ENCODE measurements around the gene CACNA1I. TPM values are rescaled to one million over a fixed set of nuclear protein-coding genes. Genes with fewer than 3 reads are reported as not detected.

Gene CACNA1I
- total RNA-seq, 1 donor from 2014 or later, result 0.11 TPM

GRCh38 chr22:39618996-39619530, 48.5 kb downstream of the CACNA1I start:
- Mint-ChIP-seq H3K36me3 (ENCODE audit: low read depth, unreplicated experiment) (no peaks in the 10 kb centered on the region), H3K4me3 (ENCODE audit: unreplicated experiment) (no peak overlapping the region), H3K27ac (ENCODE audit: unreplicated experiment) (no peak overlapping the region), H3K27me3 (ENCODE audit: low read depth, unreplicated experiment) (peaks cover 38% of the 10 kb centered on the region), H3K4me1 (ENCODE audit: low read depth, unreplicated experiment) (no peaks in the 10 kb centered on the region), H3K9me3 (ENCODE audit: unreplicated experiment) (no peaks in the 10 kb centered on the region)
- H4K20me1 ChIP-seq (ENCODE audit: insufficient read depth, low read length), result no peaks in the 10 kb centered on the region
- H2AFZ ChIP-seq (ENCODE audit: low read depth, low read length), result no peak overlapping the region
- H3K27ac ChIP-seq (ENCODE audit: low read depth, low read length), result no peak overlapping the region
- peaks cover 4% of the 10 kb centered on the region for H3K9me3 ChIP-seq (ENCODE audit: insufficient read depth, low read depth, low read length)
- no peak overlapping the region for H3K4me2 ChIP-seq (ENCODE audit: low read length)
- H3K27me3 ChIP-seq (ENCODE audit: insufficient read depth, low read length), result peaks cover 19% of the 10 kb centered on the region
- H3K4me1 ChIP-seq (ENCODE audit: insufficient read depth, low read length), result no peaks in the 10 kb centered on the region
- no peak for TF ChIP-seq EZH2 (IDR thresholded peaks at IDR 0.05; ENCODE audit: insufficient read depth, low read length)
- TF ChIP-seq, protein P1, sequence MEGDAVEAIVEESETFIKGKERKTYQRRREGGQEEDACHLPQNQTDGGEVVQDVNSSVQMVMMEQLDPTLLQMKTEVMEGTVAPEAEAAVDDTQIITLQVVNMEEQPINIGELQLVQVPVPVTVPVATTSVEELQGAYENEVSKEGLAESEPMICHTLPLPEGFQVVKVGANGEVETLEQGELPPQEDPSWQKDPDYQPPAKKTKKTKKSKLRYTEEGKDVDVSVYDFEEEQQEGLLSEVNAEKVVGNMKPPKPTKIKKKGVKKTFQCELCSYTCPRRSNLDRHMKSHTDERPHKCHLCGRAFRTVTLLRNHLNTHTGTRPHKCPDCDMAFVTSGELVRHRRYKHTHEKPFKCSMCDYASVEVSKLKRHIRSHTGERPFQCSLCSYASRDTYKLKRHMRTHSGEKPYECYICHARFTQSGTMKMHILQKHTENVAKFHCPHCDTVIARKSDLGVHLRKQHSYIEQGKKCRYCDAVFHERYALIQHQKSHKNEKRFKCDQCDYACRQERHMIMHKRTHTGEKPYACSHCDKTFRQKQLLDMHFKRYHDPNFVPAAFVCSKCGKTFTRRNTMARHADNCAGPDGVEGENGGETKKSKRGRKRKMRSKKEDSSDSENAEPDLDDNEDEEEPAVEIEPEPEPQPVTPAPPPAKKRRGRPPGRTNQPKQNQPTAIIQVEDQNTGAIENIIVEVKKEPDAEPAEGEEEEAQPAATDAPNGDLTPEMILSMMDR (IDR thresholded peaks at IDR 0.05; ENCODE audit: insufficient read depth, low read depth, low read length), result no peak
- FAIRE-seq (no peak), DNase-seq (ENCODE audit: low read depth) (no peak)
- H3K4me3 ChIP-seq (ENCODE audit: insufficient read depth, low read depth, low read length), result no peak overlapping the region
- no peak overlapping the region for H3K9ac ChIP-seq (ENCODE audit: low read length)
- H3K79me2 ChIP-seq (ENCODE audit: insufficient read depth, low read length), result no peaks in the 10 kb centered on the region
- no peaks in the 10 kb centered on the region for H3K36me3 ChIP-seq (ENCODE audit: insufficient read depth, low read length)

GRCh38 chr22:39620924-39621690, 50.6 kb downstream of the CACNA1I start:
- DNase-seq (ENCODE audit: low read depth) (no peak), FAIRE-seq (no peak)
- Histone ChIP-seq H3K27me3 (ENCODE audit: insufficient read depth, low read length) (peaks cover 20% of the 10 kb centered on the region), H3K9me3 (ENCODE audit: insufficient read depth, low read depth, low read length) (peaks cover 4% of the 10 kb centered on the region), H3K4me3 (ENCODE audit: insufficient read depth, low read depth, low read length) (no peak overlapping the region), H4K20me1 (ENCODE audit: insufficient read depth, low read length) (no peaks in the 10 kb centered on the region), H3K9ac (ENCODE audit: low read length) (no peak overlapping the region), H3K27ac (ENCODE audit: low read depth, low read length) (no peak overlapping the region), H3K4me2 (ENCODE audit: low read length) (no peak overlapping the region), H2AFZ (ENCODE audit: low read depth, low read length) (no peak overlapping the region), H3K79me2 (ENCODE audit: insufficient read depth, low read length) (no peaks in the 10 kb centered on the region), H3K4me1 (ENCODE audit: insufficient read depth, low read length) (no peaks in the 10 kb centered on the region), H3K36me3 (ENCODE audit: insufficient read depth, low read length) (no peaks in the 10 kb centered on the region)
- TF ChIP-seq EZH2 (IDR thresholded peaks at IDR 0.05; ENCODE audit: insufficient read depth, low read length), result no peak
- TF ChIP-seq, protein P1 (IDR thresholded peaks at IDR 0.05; ENCODE audit: insufficient read depth, low read depth, low read length), result no peak
- Mint-ChIP-seq H3K27ac (ENCODE audit: unreplicated experiment) (no peak overlapping the region), H3K4me3 (ENCODE audit: unreplicated experiment) (no peak overlapping the region), H3K27me3 (ENCODE audit: low read depth, unreplicated experiment) (peaks cover 37% of the 10 kb centered on the region), H3K36me3 (ENCODE audit: low read depth, unreplicated experiment) (no peaks in the 10 kb centered on the region), H3K9me3 (ENCODE audit: unreplicated experiment) (no peaks in the 10 kb centered on the region), H3K4me1 (ENCODE audit: low read depth, unreplicated experiment) (no peaks in the 10 kb centered on the region)

DNA sequence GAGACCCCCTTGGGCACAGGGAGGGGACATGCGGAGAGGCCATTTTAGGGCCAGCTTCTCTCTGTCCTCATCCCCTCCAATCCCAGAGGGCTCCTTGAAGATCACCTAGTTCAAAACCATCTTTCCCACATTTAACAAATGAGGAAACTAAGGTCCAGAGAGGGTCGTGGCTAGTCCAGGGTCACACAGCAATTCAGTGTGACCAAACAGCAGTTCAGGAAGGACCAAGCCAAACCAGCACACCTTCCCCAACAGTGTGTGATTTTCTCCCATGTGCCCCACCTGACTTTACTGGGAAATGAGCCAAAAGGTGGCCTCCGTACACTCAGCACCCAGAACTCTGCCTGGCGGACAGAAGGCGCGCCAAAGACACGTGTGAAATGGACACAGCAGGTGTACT, 51.3 kb downstream of the CACNA1I start:
- Histone ChIP-seq H3K79me2 (ENCODE audit: insufficient read depth, low read length) (no peaks in the 10 kb centered on the region), H3K4me2 (ENCODE audit: low read length) (no peak overlapping the region), H3K4me1 (ENCODE audit: insufficient read depth, low read length) (no peaks in the 10 kb centered on the region), H3K9me3 (ENCODE audit: insufficient read depth, low read depth, low read length) (peaks cover 4% of the 10 kb centered on the region), H4K20me1 (ENCODE audit: insufficient read depth, low read length) (no peaks in the 10 kb centered on the region), H2AFZ (ENCODE audit: low read depth, low read length) (no peak overlapping the region), H3K4me3 (ENCODE audit: insufficient read depth, low read depth, low read length) (no peak overlapping the region), H3K36me3 (ENCODE audit: insufficient read depth, low read length) (no peaks in the 10 kb centered on the region), H3K27me3 (ENCODE audit: insufficient read depth, low read length) (peaks cover 20% of the 10 kb centered on the region), H3K9ac (ENCODE audit: low read length) (no peak overlapping the region), H3K27ac (ENCODE audit: low read depth, low read length) (no peak overlapping the region)
- TF ChIP-seq EZH2 (IDR thresholded peaks at IDR 0.05; ENCODE audit: insufficient read depth, low read length), result no peak
- TF ChIP-seq, protein P1 (IDR thresholded peaks at IDR 0.05; ENCODE audit: insufficient read depth, low read depth, low read length), result no peak
- FAIRE-seq (no peak), DNase-seq (ENCODE audit: low read depth) (no peak)
- peaks cover 39% of the 10 kb centered on the region for H3K27me3 Mint-ChIP-seq (ENCODE audit: low read depth, unreplicated experiment)
- no peaks in the 10 kb centered on the region for H3K36me3 Mint-ChIP-seq (ENCODE audit: low read depth, unreplicated experiment)
- H3K27ac Mint-ChIP-seq (ENCODE audit: unreplicated experiment), result no peak overlapping the region
- no peak overlapping the region for H3K4me3 Mint-ChIP-seq (ENCODE audit: unreplicated experiment)
- no peaks in the 10 kb centered on the region for H3K4me1 Mint-ChIP-seq (ENCODE audit: low read depth, unreplicated experiment)
- no peaks in the 10 kb centered on the region for H3K9me3 Mint-ChIP-seq (ENCODE audit: unreplicated experiment)

Measured in astrocyte (in vitro differentiated cells and primary cell).